Osteocyte (in vitro differentiated cells): Measurements from ENCODE around the gene KLHL42. TPM values are rescaled to one million over a fixed set of nuclear protein-coding genes. Genes with fewer than 3 reads are reported as not detected.

Experiments
- DNase-seq: peaks from one replicate; pipeline ENCODE4 v3.0.0; 2021; ENCODE audit warnings: mixed read lengths; ENCODE audit not compliant: unreplicated experiment; ENCODE audit errors: extremely low spot score
- H3K27ac Mint-ChIP-seq: one replicate; pipeline ENCODE4 v1.8.0; 2021; ENCODE audit warnings: mild to moderate bottlenecking, mixed read lengths; ENCODE audit not compliant: unreplicated experiment
- H3K27me3 Mint-ChIP-seq: one replicate; pipeline ENCODE4 v1.8.0; 2021; ENCODE audit warnings: mixed read lengths; ENCODE audit not compliant: unreplicated experiment
- H3K36me3 Mint-ChIP-seq: one replicate; pipeline ENCODE4 v1.8.0; 2021; ENCODE audit warnings: mixed read lengths; ENCODE audit not compliant: unreplicated experiment
- H3K4me1 Mint-ChIP-seq: one replicate; pipeline ENCODE4 v1.8.0; 2021; ENCODE audit warnings: mixed read lengths; ENCODE audit not compliant: unreplicated experiment
- H3K4me3 Mint-ChIP-seq: one replicate; pipeline ENCODE4 v1.8.0; 2021; ENCODE audit warnings: mild to moderate bottlenecking, moderate library complexity, mixed read lengths; ENCODE audit not compliant: unreplicated experiment
- H3K9me3 Mint-ChIP-seq: one replicate; pipeline ENCODE4 v1.8.0; 2021; ENCODE audit warnings: mixed read lengths; ENCODE audit not compliant: unreplicated experiment
- CTCF ChIP-seq: fragments of 200-600 bp; sonication (generic); IDR thresholded peaks from 2 replicates; pipeline ENCODE4 v1.5.0; 2021; ENCODE audit warnings: antibody characterized with exemption, mild to moderate bottlenecking, moderate library complexity
- total RNA-seq: library from RNA; stranded (reverse); gene quantifications from 2 replicates; pipeline ENCODE4 v1.2.1, GENCODE V29; 2021

The KLHL42 gene
- total RNA-seq, 1 donor from 2014 or later = 29.2 TPM

DNA sequence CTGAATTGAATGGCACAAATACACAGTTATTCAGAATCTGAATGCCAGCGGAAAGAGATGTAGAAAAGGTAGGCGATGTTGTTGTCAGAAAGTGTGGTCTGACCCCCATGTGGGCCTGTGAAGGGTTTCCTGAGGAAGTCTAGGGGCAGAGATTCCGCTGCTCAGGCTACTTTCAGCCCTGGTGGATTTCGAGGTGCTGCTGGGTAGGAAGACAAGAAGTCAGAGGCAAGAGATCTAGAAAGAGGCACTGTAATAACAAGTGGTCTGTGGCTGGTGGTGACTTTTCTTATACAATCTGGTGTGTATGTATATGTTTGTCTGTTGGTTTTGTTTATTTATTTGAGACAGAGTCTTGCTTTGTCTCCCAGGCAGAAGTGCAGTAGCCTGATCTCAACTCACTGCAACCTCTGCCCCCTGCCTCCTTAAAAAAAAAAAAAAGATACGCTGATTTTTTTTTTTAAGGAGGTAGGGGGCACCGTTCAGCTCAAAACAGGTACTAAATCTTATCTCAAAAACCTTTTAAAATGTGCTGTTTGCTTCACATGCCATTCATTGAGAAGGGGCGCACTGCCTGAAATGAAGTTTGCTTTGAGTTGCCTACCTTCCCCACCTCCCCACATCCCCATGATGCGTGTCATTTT lies 27.1 kb downstream of the KLHL42 start:
- Mint-ChIP-seq H3K9me3 (no peaks in the 10 kb centered on the region), H3K4me3 (no peak overlapping the region), H3K27ac (no peak overlapping the region), H3K27me3 (peaks cover 4% of the 10 kb centered on the region), H3K36me3 (no peaks in the 10 kb centered on the region), H3K4me1 (peaks cover 7% of the 10 kb centered on the region)
- no peak for DNase-seq
- TF ChIP-seq CTCF = no peak

DNA sequence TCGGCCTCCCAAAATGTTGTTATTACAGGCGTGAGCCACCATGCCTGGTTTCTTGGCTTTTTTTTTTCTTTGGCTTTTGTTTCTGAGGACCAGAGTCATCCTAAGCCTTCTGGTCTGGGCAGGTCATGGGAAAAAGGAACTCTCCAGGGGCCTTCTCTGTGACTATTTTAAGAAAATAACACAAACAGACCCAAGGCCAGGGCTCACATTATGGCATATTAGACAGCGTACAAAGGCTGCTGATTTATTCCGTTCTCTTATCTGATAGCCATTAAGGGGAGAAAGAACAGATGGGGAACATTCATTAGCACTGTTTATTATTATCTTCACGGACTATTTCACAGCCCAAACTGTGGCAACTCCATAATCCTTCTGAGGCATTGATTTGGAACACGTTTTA lies 28.8 kb downstream of the KLHL42 start:
- TF ChIP-seq CTCF = no peak
- Mint-ChIP-seq H3K4me1 (peaks cover 5% of the 10 kb centered on the region), H3K9me3 (no peaks in the 10 kb centered on the region), H3K27ac (no peak overlapping the region), H3K4me3 (no peak overlapping the region), H3K36me3 (no peaks in the 10 kb centered on the region), H3K27me3 (peaks cover 8% of the 10 kb centered on the region)
- DNase-seq = no peak

- H3K36me3 Mint-ChIP-seq = no peaks in the 10 kb centered on the region
- no peak overlapping the region for H3K4me3 Mint-ChIP-seq
- no peaks in the 10 kb centered on the region for H3K9me3 Mint-ChIP-seq
- H3K4me1 Mint-ChIP-seq = peaks cover 8% of the 10 kb centered on the region
- no peak for DNase-seq
- H3K27ac Mint-ChIP-seq = no peak overlapping the region
- H3K27me3 Mint-ChIP-seq = peaks cover 8% of the 10 kb centered on the region
- TF ChIP-seq CTCF = no peak
These were observed 30.7 kb downstream of the KLHL42 start for GRCh38 chr12:27810756-27811155.

DNA sequence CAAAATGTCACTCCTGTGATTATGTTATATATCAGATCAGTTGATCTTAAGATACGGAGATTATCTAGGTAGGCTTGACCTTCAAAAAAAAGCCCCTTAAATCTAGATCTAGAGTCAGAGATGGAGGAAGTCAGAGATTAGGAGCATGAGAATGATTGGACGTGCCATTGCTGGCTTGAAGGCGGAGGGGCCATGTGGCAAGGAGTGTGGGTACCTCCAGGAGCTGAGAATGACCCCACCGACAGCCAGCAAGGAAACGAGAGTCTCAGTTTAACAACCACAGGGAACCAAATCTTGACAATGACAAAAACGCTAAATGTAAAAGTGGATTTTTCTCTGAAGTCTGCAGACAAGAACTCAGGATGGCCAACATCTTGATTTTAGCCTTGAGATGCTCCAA lies 32.5 kb downstream of the KLHL42 start:
- no peak for TF ChIP-seq CTCF
- peaks cover 8% of the 10 kb centered on the region for H3K4me1 Mint-ChIP-seq

GRCh38 chr12:27814411-27814810 lies 34.4 kb downstream of the KLHL42 start:
- TF ChIP-seq CTCF = no peak
- peaks cover 11% of the 10 kb centered on the region for H3K27me3 Mint-ChIP-seq
- no peak for DNase-seq

More for the DNA sequence above, 32.5 kb downstream of the KLHL42 start:
- Mint-ChIP-seq H3K27me3 (peaks cover 8% of the 10 kb centered on the region), H3K36me3 (no peaks in the 10 kb centered on the region), H3K27ac (no peak overlapping the region), H3K9me3 (no peaks in the 10 kb centered on the region), H3K4me3 (no peak overlapping the region)
- DNase-seq = no peak

More at GRCh38 chr12:27814411-27814810, 34.4 kb downstream of the KLHL42 start:
- H3K4me3 Mint-ChIP-seq = no peak overlapping the region
- no peaks in the 10 kb centered on the region for H3K9me3 Mint-ChIP-seq
- H3K4me1 Mint-ChIP-seq = peaks cover 8% of the 10 kb centered on the region
- no peak overlapping the region for H3K27ac Mint-ChIP-seq
- no peaks in the 10 kb centered on the region for H3K36me3 Mint-ChIP-seq
